HEK293T (cell line): Measurements from ENCODE around the gene ATP11A.

Source experiments
- BHLHE40 ChIP-seq: fragments of 450-650 bp; IDR thresholded peaks from 2 replicates; pipeline ENCODE4 v1.6.1; 2016; ENCODE audit warnings: mild to moderate bottlenecking, moderate library complexity, borderline replicate concordance
- ELF4 ChIP-seq: fragments of 450-650 bp; IDR thresholded peaks from 2 replicates; pipeline ENCODE4 v1.6.1; 2017; ENCODE audit warnings: antibody characterized with exemption
- FOXA1 ChIP-seq: fragments of 450-650 bp; IDR thresholded peaks from 2 replicates; pipeline ENCODE4 v1.6.1; 2016; ENCODE audit warnings: mild to moderate bottlenecking
- FOXK2 ChIP-seq: fragments of 450-650 bp; IDR thresholded peaks from 2 replicates; pipeline ENCODE4 v1.6.1; 2016; ENCODE audit warnings: mild to moderate bottlenecking
- FOXM1 ChIP-seq: fragments of 450-650 bp; IDR thresholded peaks from 2 replicates; pipeline ENCODE4 v1.6.1; 2017; ENCODE audit warnings: mild to moderate bottlenecking, borderline replicate concordance
- HDGF ChIP-seq: fragments of 450-650 bp; IDR thresholded peaks from 2 replicates; pipeline ENCODE4 v1.6.1; 2017; ENCODE audit warnings: antibody characterized with exemption, borderline replicate concordance
- L3MBTL2 ChIP-seq: fragments of 450-650 bp; conservative IDR thresholded peaks from 2 replicates; pipeline ENCODE4 v1.6.1; 2016; ENCODE audit warnings: mild to moderate bottlenecking
- LEF1 ChIP-seq: fragments of 450-650 bp; IDR thresholded peaks from 2 replicates; pipeline ENCODE4 v1.6.1; 2017; ENCODE audit warnings: mild to moderate bottlenecking, borderline replicate concordance
- NFRKB ChIP-seq: fragments of 450-650 bp; IDR thresholded peaks from 2 replicates; pipeline ENCODE4 v1.6.1; 2016; ENCODE audit warnings: mild to moderate bottlenecking, moderate library complexity
- PKNOX1 ChIP-seq: fragments of 450-650 bp; IDR thresholded peaks from 2 replicates; pipeline ENCODE4 v1.6.1; 2016
- SP1 ChIP-seq: fragments of 450-650 bp; IDR thresholded peaks from 2 replicates; pipeline ENCODE4 v1.6.1; 2017
- ZNF384 ChIP-seq: fragments of 450-650 bp; IDR thresholded peaks from 2 replicates; pipeline ENCODE4 v1.6.1; 2016

DNA sequence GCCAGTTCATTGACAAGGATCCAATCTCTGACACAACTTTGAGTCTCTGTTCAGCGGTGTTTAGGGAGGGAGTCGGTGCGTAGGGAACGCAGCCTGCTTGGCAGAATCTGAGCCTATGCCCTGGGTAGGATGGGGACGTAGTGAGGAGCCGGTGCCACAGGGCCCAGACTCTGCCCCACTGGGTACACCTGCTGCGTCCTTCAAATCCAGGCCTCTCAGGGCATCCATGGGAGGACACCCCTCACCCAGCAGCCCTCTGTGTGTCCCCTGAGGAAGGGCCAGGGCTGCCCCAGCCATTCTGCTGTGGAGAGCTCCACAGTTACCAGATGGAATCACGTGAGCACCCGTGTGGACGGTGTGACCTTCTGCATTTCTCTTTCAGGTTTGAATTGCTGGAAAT, 146.0 kb downstream of the ATP11A start:
- TF ChIP-seq FOXK2 (no peak), SP1 (no peak), NFRKB (no peak), PKNOX1 (no peak), L3MBTL2 (no peak), HDGF (no peak), LEF1 (no peak), BHLHE40 (no peak), ELF4 (no peak), FOXM1 (no peak), FOXA1 (no peak), ZNF384 (no peak)
